MV-4-11 (cell line): ENCODE results near the gene RDH5.

Experiments
- DNase-seq: peaks from one replicate; lab custom pipeline; 2025; lab: John Stamatoyannopoulos, UW

RDH5 gene

DNA sequence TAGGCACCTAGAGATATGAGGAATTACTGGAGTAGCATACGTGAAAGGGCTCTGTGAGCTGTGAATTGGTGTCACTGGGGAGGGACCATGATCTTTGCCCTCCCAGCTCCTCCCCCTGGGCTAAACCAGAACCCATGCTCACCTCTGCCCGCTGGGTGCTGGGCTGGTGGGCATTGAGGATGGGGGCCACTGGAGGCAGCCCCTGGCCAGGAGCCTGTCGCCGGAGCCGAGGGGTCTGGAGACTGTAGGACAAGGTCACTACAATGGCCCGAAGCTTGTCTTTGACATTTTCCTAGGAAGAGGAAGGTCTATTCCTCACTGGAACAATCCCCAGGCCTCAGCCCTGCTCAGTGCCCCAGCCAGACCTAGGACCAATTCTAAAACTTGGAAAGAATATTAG is 24.1 kb upstream of the RDH5 start:
- DNase-seq: no peak

DNA sequence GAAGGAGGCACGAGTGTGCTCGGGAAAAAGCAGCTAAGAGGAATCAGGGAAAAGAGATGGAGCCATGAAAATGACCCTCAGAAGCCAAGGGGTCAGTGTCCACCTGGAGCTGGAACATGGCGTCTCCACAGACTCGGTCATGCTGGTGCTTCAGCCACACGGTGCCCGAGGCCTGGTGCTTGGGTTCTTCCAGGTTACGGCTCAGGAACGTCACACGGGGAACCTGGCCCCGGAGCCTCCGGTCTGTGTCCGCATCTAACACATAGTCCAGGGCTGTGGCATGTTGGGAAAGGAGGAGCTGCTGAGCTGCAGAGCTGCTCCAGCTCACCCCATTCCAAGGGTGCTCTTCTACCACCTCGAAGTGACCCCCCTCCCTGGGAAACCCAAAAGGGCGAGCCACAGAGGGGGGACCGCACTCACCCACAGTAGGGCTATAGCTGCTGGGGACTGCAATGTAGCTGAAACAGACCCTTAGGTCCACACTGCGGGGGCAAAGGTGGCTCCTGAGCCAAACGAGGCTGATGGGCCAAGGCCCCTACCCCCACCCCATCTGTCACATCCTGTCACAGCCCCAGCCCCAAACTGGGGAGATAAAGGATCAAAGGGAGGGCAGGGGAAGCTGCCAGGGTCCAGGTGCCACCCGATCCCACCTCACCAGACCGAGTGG is 23.3 kb upstream of the RDH5 start:
- DNase-seq: no peak

DNA sequence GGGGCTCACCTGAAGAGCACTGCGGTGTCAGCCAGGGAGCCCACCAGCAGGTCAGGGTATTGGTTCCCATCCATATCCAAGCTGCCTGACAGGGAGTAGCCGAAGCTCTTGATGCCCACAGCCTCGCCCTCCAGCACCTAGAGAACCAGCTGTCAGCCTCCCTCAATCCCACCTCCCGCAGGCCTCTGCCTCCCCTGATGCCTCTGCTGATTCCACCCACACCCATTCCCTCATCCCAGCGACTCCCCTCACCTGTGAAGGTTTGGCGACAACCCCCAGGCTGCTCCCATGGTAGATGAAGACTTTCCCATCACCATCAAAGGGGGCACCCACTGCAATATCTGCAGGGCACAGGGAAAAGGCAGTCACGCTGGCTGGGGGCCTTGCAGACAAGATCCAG is 22.5 kb upstream of the RDH5 start:
- no peak for DNase-seq

DNA sequence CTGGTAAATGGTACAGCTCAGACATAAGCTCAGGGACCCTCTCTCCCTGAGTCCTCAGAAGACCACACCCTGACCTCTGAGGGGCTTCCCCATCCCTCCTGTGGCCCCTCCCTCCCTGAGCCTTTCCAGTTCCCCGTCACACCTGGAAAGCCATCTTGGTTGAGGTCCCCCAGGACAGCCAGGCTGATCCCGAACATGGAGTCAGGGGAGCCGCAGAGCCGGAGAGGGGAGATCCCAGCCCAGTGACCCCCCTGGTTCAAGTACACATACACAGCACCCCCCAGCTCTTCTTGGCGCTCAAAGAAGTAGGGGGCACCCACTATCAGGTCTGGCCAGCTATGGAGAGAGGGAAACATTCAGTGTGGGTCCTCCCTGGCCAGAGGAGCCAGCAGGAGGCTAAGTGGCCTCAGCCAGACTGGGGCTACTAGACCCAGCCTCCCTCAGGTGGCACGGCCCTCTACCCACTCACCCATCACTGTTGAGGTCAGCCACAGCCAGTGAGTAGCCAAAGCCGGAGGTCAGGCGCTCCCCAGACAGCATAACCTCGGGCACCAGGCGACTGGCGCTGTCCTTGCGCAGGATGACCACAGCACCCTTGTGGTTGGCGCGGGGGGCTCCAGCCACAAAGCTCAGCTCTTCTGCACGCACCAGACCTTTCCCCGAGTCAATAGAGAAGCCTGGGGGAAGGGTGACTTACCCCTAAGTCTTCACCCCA is 21.8 kb upstream of the RDH5 start:
- no peak for DNase-seq

GRCh38 chr12:55698965-55699364 is 21.2 kb upstream of the RDH5 start:
- DNase-seq: no peak

GRCh38 chr12:55699471-55700055 is 20.6 kb upstream of the RDH5 start:
- no peak for DNase-seq

DNA sequence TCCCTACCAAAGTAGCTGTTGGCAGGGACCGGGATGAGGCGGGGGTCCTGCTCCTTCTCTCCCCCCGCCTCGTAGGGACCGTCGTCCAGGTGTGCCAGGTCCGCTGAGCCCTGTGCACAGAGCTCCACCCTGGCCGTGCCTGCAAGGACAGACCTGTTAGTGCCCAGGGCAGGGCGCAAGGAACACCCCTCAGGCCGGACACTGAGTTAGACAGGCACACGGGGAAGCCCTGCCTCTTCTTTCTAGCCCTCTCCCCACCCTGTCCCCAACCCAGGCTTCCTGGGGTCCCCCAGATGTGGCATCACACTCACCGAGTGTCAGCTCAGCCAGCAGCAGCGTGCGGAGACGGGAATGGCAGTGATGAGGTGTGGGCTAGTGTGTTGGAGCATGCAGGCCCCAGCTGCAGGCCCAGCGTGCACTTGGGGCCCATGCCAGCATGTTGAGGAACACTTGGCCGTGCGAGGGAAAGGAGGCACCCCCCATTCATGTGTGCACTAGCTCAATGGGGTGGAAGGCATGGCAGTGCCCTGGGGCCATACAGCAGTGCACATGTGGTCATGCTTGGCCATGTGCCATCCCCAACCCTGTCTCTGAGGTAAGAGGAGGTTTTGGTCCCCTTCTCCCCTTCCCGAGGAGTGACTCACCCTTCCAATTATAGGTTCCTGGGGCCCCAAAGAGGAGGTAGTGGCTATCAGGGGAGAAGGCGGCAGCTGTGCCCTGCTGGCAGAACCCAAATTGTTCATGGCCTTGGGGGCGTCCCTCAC is 19.8 kb upstream of the RDH5 start:
- DNase-seq: peak; percentile 75

DNA sequence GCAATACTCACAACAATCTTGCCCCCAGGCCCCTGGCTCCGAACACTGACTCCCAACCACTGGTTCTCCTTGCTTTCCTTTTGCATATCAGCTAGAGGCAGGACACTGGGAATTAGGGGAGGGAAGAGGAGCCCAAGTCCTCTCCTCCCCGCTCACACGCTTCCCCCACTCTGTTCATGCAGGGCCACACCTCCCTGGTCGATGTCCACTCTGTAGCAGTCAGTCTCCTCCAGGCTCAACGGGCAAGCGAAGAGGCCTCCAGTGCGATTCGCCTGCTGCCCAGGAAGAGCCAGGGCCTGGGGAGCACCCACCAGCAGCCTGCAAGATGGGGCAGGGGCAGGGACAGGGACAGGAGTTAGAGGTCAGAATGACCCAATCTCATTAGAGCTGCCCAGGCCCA is 17.3 kb upstream of the RDH5 start:
- DNase-seq: no peak

GRCh38 chr12:55703288-55703687 is 16.9 kb upstream of the RDH5 start:
- DNase-seq: no peak

- no peak for DNase-seq
Observed at GRCh38 chr12:55703901-55704761, 16.1 kb upstream of the RDH5 start.

DNA sequence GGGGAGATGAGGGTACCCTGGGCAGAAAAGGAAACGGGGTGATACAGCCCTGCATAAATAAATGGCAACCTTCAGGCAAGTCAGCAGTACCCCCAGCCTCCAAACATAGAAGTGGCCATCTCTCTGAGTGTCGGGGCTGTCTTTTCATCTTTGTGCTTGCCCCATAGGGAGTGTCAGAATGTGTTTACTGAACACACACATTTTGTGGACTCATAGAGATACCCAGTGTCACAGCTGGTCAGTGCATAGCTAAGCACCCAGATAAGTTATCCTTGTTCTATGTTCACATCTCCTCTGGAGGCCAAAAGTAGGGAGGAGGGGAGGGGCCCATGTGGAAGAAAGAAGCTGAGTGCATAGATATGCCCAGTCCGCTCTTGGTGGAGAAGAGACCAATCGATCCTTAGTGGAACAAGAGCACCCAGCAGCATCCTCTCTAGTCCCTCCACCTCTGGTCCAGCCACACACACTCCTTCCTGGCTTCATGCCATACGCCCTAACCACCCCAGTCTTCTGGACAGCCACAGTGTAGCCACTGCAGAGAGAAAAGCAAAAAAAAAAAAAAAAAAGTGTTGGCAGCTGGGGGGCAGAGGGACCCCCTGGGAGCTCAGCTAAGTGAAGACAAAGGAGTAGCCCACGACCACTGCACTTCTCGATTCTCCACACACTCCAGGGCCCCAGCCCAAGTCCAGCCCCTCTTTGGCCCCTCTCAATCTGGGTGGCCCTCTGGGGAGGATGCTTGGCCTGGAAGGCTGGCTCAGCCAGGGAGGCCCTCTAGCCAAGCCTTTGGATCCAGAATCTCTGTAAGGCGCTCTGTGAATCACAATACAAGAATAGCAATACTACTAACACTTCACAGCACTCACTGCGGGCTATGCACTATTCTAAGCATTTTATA is 15.1 kb upstream of the RDH5 start:
- DNase-seq: no peak

DNA sequence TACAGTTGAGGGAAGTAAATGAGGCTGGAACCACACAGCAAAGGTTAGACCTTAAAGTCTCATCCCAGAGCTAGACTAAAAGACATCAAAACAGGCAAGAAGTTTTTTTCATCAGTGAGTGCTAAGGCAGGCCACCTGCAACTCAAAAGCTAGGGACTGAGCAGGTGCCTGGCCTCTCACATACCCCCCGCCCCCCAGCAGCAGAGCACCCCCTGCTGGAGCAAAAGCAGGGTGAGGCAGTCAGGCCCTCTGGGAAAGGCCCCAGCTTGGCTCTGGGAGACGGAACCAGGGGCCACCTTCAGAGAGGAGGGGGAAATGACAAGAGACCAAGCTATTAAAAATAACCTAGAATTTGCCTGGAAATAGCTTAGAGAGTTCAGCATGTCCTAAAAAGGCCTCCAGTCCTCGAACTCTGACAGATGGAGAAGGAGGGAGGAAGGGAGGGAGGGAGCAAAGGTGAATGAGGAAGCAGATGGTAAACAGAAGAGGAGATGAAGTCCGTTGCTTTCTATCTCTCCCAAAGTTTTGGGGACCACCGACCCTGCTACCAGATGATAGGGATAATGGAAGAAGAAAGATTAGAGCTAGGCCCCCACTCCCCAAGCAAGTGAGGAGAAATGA is 14.3 kb upstream of the RDH5 start:
- DNase-seq: no peak

DNA sequence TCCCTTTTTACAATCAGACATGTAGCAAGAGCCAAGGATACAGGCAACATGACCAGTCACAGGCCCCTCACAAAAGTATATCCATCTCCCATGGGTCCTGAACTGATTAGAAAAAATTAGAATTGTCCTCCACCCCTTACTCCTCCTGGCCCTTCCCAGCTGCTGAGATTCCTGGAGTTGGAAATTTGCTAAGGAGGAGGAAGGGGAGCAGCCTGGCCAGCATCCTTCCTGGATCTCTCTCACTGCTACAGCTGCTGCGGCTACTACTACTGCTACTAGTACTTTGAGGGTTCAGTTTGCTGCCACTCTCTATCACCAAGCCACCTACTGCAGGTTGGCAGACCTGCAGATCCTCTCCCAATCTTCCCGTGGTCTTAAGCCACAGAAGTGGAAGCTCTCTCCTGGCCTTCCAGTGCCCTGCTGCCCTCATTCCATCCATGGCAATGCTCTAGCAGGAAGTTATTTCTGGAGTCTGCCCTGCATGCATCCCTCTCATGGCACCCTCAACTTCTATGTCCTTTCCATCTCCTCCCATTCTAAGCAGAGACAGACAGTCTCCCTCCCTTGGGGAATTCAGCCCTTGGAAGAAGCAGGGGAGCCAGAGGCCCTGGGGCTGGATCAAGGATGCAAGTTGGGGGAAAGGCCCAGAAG is 13.5 kb upstream of the RDH5 start:
- no peak for DNase-seq

DNA sequence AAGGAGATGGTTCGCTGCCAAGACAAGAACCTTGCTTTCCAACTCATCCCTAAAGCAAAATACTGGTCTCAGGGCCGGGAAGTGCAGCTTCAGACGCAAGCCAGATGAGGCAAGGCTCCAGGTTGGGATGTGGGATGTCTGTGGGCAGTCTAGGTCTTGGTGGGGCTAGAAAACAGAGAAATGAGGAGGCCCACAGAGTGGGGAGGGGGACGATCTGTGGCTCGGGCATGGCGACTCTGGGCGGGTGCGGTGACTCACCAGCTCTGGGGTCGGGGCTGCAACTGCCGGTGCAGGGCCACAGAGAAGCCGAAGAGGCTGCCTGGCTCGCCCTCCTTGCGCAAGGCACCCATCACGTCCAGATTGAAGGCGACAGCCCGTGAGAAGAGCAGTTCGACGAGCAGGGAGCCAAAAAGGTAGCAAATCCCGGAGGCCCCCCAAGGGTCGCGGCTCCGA is 12.9 kb upstream of the RDH5 start:
- DNase-seq: peak; percentile 59

GRCh38 chr12:55707841-55708694 is 12.1 kb upstream of the RDH5 start, which contains the start of gene ITGA7:
Gene ITGA7, minus strand, starts transcription at chr12:55707904. Its CDS starts 222 bp downstream, at chr12:55707682.
- no peak for DNase-seq

DNA sequence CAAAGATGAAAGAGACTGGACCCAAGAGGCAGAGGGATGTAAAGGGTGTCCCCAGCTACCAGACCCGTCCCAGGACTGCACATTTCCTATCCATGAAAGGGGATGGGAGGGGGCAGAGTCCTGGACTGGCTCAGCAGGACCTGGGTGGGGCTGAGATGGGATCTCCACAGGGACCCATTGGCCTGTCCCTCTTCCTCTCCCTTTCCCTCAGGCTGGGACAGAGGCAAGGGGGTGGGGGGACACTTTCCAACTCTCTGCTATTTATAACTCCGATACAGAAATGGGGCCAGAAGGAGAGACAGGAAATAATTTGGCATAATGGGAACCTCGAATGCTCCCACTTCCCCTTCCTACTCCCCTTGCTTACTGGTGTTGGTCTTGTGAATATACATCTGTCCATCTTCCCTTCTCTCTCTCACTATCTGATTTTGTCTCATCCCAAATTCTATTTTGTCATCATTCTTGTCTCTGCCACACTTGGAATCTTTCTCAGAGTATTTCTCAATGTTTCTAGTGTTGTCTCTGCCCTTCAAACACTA is 11.4 kb upstream of the RDH5 start:
- DNase-seq: peak; percentile 49

GRCh38 chr12:55711786-55712553 is 8.2 kb upstream of the RDH5 start:
- no peak for DNase-seq
